HepG2 (cell line): ENCODE measurements around the gene GPC4. TPM values are rescaled to one million over a fixed set of nuclear protein-coding genes. Genes with fewer than 3 reads are reported as not detected.
A peak's percentile ranks its signal among the peaks of the same experiment; 100 is the strongest.

ENCODE experiments used
- ATAC-seq: fragments of 200-7000 bp; cut with Tn5 transposase; 3 replicates; pipeline ENCODE4 v1.9.1; 2020; ENCODE audit warnings: mild to moderate bottlenecking, moderate library complexity
- BruUV-seq: library from RNA; stranded (reverse); fragments of 400-500 nt; replicated peaks from 2 replicates; lab custom pipeline; 2021; lab: Mats Ljungman, UMichigan
- CTCF ChIA-PET: fragments of 300-600 bp; formaldehyde crosslinking; extraction: SDS; loops from one replicate; lab custom pipeline; 2021; ENCODE audit warnings: low total read pairs, inconsistent platforms, low intra/inter-chr PET ratio; lab: Yijun Ruan, JAX
- POLR2A ChIA-PET: fragments of 350-600 bp; sonication (Branson Sonifier 250); formaldehyde crosslinking; loops from one replicate; lab custom pipeline; 2020; ENCODE audit warnings: antibody characterized with exemption, inconsistent platforms; lab: Yijun Ruan, JAX
- DNase-seq: peaks from one replicate; pipeline ENCODE4 v3.0.0-alpha.2; 2015; ENCODE audit warnings: low spot score
- FAIRE-seq: peaks from 3 replicates; lab custom pipeline; 2011; peaks lifted over from hg19 to GRCh38; lab: Jason Lieb, UNC
- H2AFZ ChIP-seq: one replicate; pipeline ENCODE4 v1.6.1; 2011; ENCODE audit warnings: low read length, inconsistent platforms
- H3K27ac ChIP-seq: fragments of 300-600 bp; 3 replicates; pipeline ENCODE4 v1.8.0; 2011; ENCODE audit warnings: mixed run types, mild to moderate bottlenecking, mixed read lengths, low read length, inconsistent platforms; ENCODE audit not compliant: insufficient read depth; ENCODE audit errors: extremely low read length
- H3K27me3 ChIP-seq, 2 experiments: fragments of 200-600 bp in 1 of 2; 2 replicates in 1 of 2; 3 replicates in 1 of 2; pipeline versions ENCODE4 v1.6.0 to v1.8.0; 2011; ENCODE audit warnings: low read length in 2 of 2, mild to moderate bottlenecking in 2 of 2, moderate library complexity in 2 of 2, inconsistent platforms in 1 of 2; ENCODE audit not compliant: insufficient read depth in 2 of 2, control insufficient read depth in 1 of 2
- H3K36me3 ChIP-seq, 2 experiments: fragments of 200-600 bp in 1 of 2; replicated peaks in 1 of 2; 2 replicates in 1 of 2; 3 replicates in 1 of 2; pipeline versions ENCODE4 v1.5.1 to v1.8.0; 2011; ENCODE audit warnings: low read length in 2 of 2, inconsistent platforms in 1 of 2; ENCODE audit not compliant: insufficient read depth in 2 of 2, control insufficient read depth in 1 of 2
- H3K4me1 ChIP-seq: 2 replicates; pipeline ENCODE4 v1.5.1; 2012; ENCODE audit warnings: low read length, inconsistent platforms; ENCODE audit not compliant: insufficient read depth
- H3K4me2 ChIP-seq: 2 replicates; pipeline ENCODE4 v1.6.0; 2011; ENCODE audit warnings: low read depth, low read length, inconsistent platforms
- H3K4me3 ChIP-seq, 3 experiments: fragments of 200-600 bp in 1 of 3; sonication (generic), shearing (Covaris generic) in 1 of 3; replicated peaks in 1 of 3; 2 replicates each; pipeline ENCODE4 v1.5.1; 2011 to 2016; ENCODE audit warnings: low read length in 3 of 3, inconsistent platforms in 2 of 3, low read depth in 2 of 3, mild to moderate bottlenecking in 2 of 3, control low read depth in 1 of 3, mixed read lengths in 1 of 3; ENCODE audit not compliant: insufficient read depth in 1 of 3
- H3K79me2 ChIP-seq: one replicate; pipeline ENCODE4 v1.6.1; 2011; ENCODE audit warnings: low read length, inconsistent platforms; ENCODE audit not compliant: insufficient read depth
- H3K9ac ChIP-seq: 2 replicates; pipeline ENCODE4 v1.6.0; 2011; ENCODE audit warnings: mild to moderate bottlenecking, low read depth, low read length, inconsistent platforms; ENCODE audit not compliant: insufficient read depth
- H3K9me3 ChIP-seq: 2 replicates; pipeline ENCODE4 v1.5.1; 2012; ENCODE audit warnings: mild to moderate bottlenecking, low read length
- H4K20me1 ChIP-seq: 2 replicates; pipeline ENCODE4 v1.6.0; 2011; ENCODE audit warnings: inconsistent platforms, mild to moderate bottlenecking, low read length, moderate library complexity; ENCODE audit not compliant: insufficient read depth
- CHD2 ChIP-seq: IDR thresholded peaks from 2 replicates; pipeline ENCODE4 v1.6.1; 2011; ENCODE audit warnings: low read depth, low read length, improper control_type of control experiment
- DMTF1 ChIP-seq: sonication (generic); formaldehyde crosslinking; IDR thresholded peaks from 2 replicates; pipeline ENCODE4 v1.4.0; 2020; ENCODE audit warnings: mild to moderate bottlenecking, missing genetic modification reagents
- GABPA ChIP-seq, 2 experiments: IDR thresholded peaks; 2 replicates each; pipeline ENCODE4 v1.6.1; 2011 to 2016; ENCODE audit warnings: low read depth in 2 of 2, low read length in 1 of 2, missing biosample characterization in 1 of 2, missing genetic modification characterization in 1 of 2
- MEF2D ChIP-seq: sonication (generic); formaldehyde crosslinking; IDR thresholded peaks from 2 replicates; pipeline ENCODE4 v1.5.1; 2020; ENCODE audit warnings: mild to moderate bottlenecking, missing genetic modification reagents
- REL ChIP-seq: sonication (generic); formaldehyde crosslinking; conservative IDR thresholded peaks from 2 replicates; pipeline ENCODE4 v1.8.0; 2022; ENCODE audit warnings: mild to moderate bottlenecking, missing genetic modification reagents, moderate library complexity
- ZNF335 ChIP-seq: sonication (generic); formaldehyde crosslinking; IDR thresholded peaks from 2 replicates; pipeline ENCODE4 v1.4.0; 2020; ENCODE audit warnings: missing genetic modification reagents
- ZNF713 ChIP-seq: sonication (generic); formaldehyde crosslinking; IDR thresholded peaks from 2 replicates; pipeline ENCODE4 v1.4.0; 2020; ENCODE audit warnings: mild to moderate bottlenecking, missing genetic modification reagents
- WGBS: methylation state at CpG from one replicate; pipeline ENCODE4 v1.1.6; 2017; ENCODE audit warnings: low lambda C conversion rate; 5-methylcytosine and 5-hydroxymethylcytosine counted together
- in situ Hi-C: cut with HindIII; loops from 2 replicates; pipeline ENCODE4 v1.10.0; 2017; ENCODE audit warnings: low pct_unique_long_range_greater_than_20kb; ENCODE audit not compliant: extremely low pct_ligation_motif_present
- intact Hi-C: fragments of 100-400 bp; cut with micrococcal nuclease; formaldehyde crosslinking; loops from one replicate; pipeline ENCODE4 v1.10.0; 2022; ENCODE audit not compliant: unreplicated experiment
- polyA plus RNA-seq, 8 experiments: library from polyadenylated mRNA; depleted of rRNA in 3 of 8; stranded (reverse) in 7 of 8; unstranded in 1 of 8; fragments of >200 nt; fragmentation: Illumina TruSeq in 4 of 8; extraction: Trizol in 4 of 8; gene quantifications; 2 replicates each; pipeline versions ENCODE4 v1.2.1 to v1.2.3, GENCODE V29; 2011 to 2016; ENCODE audit warnings: low read depth in 4 of 8, missing spikeins in 1 of 8, mixed read lengths in 1 of 8; ENCODE audit not compliant: insufficient read depth in 1 of 8
- total RNA-seq, 5 experiments: library from RNA; depleted of rRNA; stranded (reverse); fragments of >200 nt; fragmentation: Illumina TruSeq; extraction: Trizol; gene quantifications; 2 replicates each; pipeline ENCODE4 v1.2.3, GENCODE V29; 2016; ENCODE audit warnings: low read depth in 1 of 5

Gene GPC4
- total and polyA plus RNA-seq, 2 of the 13 experiments (the other 11 are each of a cell fraction or from before 2014, with no cell fraction given), result 0.29 to 0.38 TPM

GRCh38 chrX:133335027-133335426 is 80.3 kb downstream of the GPC4 start:
- Histone ChIP-seq H3K9ac (no peak overlapping the region), H3K4me2 (no peak overlapping the region), H3K4me3 (no peak overlapping the region), H3K9me3 (no peaks in the 10 kb centered on the region), H3K27me3 (no peaks in the 10 kb centered on the region), H2AFZ (no peak overlapping the region), H3K4me1 (no peaks in the 10 kb centered on the region), H3K27ac (no peak overlapping the region), H3K79me2 (no peaks in the 10 kb centered on the region), H4K20me1 (no peaks in the 10 kb centered on the region), H3K36me3 (no peaks in the 10 kb centered on the region)
- WGBS, result 50% methylated on average over 2 of the region's 2 CpGs
- in situ Hi-C loops, result no loop called here
- TF ChIP-seq GABPA (IDR thresholded peaks at IDR 0.05; ENCODE audit: low read depth, low read length), result no peak
- no peak for TF ChIP-seq GABPA (CRISPR knock-in tag; IDR thresholded peaks at IDR 0.05; ENCODE audit: low read depth)
- TF ChIP-seq REL (CRISPR knock-in tag), result no peak
- DNase-seq (no peak), ATAC-seq (no peak), FAIRE-seq (peak; percentile 50)
- ChIA-PET CTCF (no interaction called here), POLR2A (no interaction called here)
- no TSS peak for BruUV-seq
- intact Hi-C loops, result no loop called here

DNA sequence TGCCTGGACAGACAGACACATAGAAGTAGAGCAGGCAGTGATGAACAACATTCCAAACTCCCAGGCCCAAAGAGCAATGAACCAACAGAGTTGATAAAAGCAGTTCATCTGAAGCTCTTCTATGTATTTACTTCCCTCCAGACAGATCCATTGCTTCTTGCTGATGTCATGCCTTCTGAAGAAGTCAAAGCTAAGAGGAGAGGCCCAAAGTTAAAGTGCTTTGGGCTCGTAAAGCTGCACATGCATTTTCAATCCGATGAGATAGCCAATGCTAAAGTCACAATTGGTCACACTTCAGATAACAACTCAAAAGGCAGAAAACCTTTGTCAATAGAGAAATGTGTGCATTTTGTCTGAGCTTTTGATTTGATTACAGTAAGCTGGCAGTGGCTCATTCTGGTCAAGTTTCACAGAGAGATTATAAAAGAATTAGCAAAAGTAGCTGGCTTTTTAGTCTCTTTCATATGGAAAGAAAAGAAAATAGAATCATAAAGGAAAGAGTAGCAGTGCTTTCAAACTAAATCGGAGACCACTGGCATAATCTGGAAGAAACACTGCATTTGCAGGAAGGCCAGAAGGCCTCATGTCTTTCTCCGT is 82.0 kb downstream of the GPC4 start:
- H2AFZ ChIP-seq, result no peak overlapping the region
- TF ChIP-seq MEF2D (CRISPR knock-in tag) (no peak), ZNF335 (no peak), CHD2 (no peak), DMTF1 (CRISPR knock-in tag) (no peak), ZNF713 (CRISPR knock-in tag) (no peak)
- H3K4me1 ChIP-seq, result no peaks in the 10 kb centered on the region
- no peaks in the 10 kb centered on the region for H3K79me2 ChIP-seq
- intact Hi-C loops, result no loop called here
- in situ Hi-C loops, result no loop called here
- H4K20me1 ChIP-seq, result no peaks in the 10 kb centered on the region
- POLR2A ChIA-PET, result no interaction called here
- H3K9me3 ChIP-seq, result no peaks in the 10 kb centered on the region
- H3K27me3 ChIP-seq, result no peaks in the 10 kb centered on the region
- H3K9ac ChIP-seq, result no peak overlapping the region
- CTCF ChIA-PET, result no interaction called here
- H3K27ac ChIP-seq, result no peak overlapping the region
- H3K4me2 ChIP-seq, result no peak overlapping the region
- DNase-seq (no peak), ATAC-seq (no peak), FAIRE-seq (no peak)
- WGBS, result 31% methylated on average over 4 of the region's 4 CpGs
- H3K4me3 ChIP-seq, result no peak overlapping the region
- no TSS peak for BruUV-seq
- no peaks in the 10 kb centered on the region for H3K36me3 ChIP-seq
